ENCODE results near the gene STAB2.
A peak's percentile ranks its signal among the peaks of the same experiment; 100 is the strongest.

The STAB2 gene, protein sequence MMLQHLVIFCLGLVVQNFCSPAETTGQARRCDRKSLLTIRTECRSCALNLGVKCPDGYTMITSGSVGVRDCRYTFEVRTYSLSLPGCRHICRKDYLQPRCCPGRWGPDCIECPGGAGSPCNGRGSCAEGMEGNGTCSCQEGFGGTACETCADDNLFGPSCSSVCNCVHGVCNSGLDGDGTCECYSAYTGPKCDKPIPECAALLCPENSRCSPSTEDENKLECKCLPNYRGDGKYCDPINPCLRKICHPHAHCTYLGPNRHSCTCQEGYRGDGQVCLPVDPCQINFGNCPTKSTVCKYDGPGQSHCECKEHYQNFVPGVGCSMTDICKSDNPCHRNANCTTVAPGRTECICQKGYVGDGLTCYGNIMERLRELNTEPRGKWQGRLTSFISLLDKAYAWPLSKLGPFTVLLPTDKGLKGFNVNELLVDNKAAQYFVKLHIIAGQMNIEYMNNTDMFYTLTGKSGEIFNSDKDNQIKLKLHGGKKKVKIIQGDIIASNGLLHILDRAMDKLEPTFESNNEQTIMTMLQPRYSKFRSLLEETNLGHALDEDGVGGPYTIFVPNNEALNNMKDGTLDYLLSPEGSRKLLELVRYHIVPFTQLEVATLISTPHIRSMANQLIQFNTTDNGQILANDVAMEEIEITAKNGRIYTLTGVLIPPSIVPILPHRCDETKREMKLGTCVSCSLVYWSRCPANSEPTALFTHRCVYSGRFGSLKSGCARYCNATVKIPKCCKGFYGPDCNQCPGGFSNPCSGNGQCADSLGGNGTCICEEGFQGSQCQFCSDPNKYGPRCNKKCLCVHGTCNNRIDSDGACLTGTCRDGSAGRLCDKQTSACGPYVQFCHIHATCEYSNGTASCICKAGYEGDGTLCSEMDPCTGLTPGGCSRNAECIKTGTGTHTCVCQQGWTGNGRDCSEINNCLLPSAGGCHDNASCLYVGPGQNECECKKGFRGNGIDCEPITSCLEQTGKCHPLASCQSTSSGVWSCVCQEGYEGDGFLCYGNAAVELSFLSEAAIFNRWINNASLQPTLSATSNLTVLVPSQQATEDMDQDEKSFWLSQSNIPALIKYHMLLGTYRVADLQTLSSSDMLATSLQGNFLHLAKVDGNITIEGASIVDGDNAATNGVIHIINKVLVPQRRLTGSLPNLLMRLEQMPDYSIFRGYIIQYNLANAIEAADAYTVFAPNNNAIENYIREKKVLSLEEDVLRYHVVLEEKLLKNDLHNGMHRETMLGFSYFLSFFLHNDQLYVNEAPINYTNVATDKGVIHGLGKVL (N-terminal part only)

DNA sequence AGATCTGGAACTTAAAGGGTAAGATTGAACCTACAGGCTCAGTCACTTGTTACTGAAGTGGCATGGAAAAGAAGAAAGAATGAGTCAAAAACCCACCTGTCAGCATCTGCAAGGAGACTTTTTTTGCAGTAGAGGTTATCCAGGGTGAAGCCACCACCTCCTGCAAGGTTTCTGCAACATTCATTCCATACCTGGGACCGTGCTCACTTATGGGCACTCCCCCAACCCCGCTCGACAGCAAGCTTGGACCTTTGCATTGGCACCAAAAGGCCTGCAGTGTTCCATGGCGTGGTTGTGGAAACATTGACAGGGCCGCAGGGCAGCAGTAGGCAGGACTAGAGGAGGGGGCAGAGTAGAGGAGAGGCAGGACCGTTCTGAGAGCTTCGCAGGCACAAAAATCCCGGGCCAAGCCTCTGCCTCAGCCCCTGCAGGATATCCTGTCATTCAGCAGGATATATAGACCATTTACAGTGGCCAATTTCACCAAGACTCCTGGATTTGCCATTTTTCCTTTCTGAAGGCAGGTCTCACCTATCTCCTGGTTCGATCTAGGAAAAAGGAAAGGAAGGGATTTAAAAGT, at the start of gene STAB2:
TSS of gene STAB2 (plus strand) at position 483 of the 580 bp plus-strand sequence. CDS start 204 bp downstream, outside the sequence.
- DNase-seq (ENCODE audit: low spot score), result no peak

DNA sequence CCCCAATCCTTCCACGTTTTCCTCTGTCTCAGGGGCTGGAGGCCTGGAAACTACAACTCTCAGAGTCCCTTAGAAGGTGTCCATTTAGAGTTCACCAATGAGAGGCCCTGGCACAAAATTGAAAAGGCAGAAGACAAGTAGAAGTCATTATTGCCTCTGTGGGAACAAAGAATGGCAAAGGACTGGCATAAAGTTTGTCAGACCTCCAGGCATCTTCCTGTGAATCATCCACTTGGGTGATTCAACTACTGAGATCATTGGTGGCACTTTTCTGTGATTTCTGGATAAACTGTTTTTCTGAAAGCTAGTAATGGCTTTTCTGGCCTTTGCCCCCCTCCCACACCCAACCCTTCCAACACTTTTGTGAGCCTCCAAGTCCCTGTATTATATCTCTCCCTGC, 48.7 kb upstream of the STAB2 start:
- no peak for DNase-seq (ENCODE audit: low spot score)

DNA sequence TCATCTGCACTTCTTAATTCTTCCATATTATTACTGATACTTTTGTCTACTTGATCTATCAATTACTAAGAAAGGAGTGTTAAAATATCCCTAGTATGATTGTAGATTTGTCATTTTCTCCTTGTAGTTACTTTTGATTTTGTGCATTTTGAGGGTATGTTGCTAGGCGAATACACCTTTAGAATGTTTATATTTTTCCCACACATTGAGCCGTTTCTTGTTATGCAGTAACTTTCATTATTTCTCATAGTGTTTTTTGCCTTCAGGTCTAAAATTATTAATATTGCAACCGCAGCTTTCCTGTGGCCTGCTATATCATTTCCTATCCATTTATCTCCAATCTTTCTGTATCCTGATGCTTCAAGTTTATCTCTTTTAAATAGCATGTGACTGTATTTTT, 46.8 kb upstream of the STAB2 start:
- no peak for DNase-seq (ENCODE audit: low spot score)

DNA sequence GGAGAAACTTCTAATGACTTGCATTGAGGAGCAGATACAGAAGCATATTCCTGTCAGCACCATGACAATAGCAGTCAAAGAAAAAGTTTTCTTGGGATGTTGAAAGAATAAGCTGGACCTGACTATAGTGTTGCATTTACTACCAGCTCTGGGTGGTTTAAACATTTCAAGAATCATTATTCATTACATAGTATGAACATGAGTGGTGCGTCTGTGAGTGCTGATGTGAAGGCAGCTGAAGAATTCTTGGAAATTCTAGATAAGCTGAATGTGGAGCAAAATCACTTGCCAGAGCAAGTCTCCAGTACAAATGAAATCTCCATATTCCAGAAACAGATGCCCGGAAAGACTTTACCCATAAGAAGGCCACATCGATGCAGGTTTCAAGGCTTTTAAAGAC, 45.0 kb upstream of the STAB2 start:
- DNase-seq (ENCODE audit: low spot score), result no peak

DNA sequence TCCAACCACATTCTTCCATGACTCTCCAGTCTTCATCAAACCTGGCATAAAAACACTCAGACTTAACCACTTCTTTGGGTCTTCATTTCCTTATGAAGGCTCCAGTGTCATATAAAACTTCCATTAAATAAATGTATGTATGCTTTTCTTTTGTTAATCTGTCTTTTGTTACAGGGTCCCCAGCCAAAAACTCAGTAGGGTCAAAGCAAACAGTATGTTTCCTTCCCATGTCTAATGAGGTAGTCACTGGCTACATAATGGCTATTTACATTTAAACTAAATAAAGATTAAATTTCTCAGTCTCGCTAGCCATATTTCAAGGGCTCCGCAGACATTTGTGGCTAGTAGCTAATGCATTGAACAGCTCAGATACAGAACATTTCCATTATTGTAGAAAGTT, 40.1 kb upstream of the STAB2 start:
- DNase-seq (ENCODE audit: low spot score), result no peak

DNA sequence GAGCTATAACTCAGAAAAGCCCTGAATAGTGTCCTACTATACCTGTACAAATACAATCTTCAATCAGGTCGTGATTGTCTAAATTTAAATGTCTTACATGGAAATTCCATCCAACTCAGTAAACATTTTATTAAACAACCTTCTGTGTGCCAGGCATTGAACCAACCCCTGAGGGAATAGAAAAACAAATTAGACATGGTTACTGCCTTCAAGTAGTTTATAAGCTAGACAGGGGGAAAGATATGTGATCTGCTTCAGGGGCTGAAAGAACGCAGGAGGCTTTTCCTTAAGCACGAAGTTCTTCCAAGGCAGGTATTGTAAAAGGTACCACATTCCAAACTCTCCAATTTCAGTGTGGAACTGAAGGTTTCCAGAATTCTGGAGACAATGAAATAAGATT, 39.7 kb upstream of the STAB2 start:
- DNase-seq (ENCODE audit: low spot score), result no peak

DNA sequence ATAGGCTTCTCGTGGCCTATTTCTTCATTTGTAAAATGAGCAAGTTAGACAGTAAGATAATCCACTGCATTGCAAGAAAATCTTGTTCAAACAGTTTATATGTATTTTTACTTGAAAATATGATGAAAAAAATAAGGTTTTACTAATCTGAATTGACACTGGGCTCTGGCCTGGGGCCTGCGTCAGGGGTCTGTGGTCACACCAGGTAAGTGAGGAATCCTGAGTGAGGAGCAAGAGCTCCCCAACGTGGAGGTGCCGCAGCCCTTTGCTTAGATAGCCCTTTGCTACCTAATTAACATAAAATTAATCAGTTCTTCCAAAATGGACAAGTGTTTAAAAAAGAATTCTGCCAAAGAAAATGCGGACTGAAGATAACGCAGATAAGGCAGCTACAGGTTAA, 39.1 kb upstream of the STAB2 start:
- no peak for DNase-seq (ENCODE audit: low spot score)

DNA sequence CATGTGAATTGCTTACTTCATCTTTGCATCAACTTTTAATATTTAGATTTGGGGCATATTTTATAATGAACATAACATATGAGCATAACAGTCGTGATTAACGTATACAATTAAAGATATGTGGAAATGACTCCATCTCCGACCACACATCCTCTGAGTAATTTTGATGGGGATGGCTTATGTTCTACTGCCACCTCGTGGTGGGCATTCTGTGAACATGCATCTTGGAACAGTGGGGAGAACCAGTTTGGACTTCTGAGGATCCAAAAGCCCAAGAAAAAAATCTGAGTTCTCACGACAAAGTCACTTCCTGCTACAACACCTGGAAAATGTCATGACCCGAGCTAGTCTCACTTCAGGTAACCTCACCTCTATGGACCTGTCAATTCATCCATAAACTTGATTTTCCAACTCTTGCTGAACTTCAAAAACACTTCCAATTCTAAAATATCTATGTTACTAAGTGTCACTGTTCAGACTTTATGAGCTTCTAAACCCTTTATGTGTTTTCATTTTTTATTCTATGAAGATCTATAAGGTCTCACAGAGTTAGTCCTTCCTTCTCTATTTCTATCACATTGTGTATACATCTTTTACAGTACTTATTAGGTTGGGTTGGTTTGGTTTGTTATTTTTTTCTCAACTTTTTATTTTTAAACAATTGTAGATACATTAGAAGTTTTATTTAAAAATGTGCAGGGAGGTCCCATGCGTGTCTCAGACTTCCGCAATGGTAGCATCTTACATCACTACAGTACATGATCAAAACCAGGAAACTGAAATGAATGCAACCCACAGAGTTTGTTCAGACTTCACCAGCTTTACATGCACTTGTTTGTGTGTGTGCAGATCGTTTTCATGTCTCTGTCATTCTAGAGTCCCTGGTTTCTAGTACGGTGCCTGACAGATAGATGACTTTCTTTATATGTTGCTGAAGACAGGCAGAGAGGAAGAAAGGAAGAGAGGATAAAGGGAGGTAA, 38.2 kb upstream of the STAB2 start:
- DNase-seq (ENCODE audit: low spot score), result peak; percentile 82

DNA sequence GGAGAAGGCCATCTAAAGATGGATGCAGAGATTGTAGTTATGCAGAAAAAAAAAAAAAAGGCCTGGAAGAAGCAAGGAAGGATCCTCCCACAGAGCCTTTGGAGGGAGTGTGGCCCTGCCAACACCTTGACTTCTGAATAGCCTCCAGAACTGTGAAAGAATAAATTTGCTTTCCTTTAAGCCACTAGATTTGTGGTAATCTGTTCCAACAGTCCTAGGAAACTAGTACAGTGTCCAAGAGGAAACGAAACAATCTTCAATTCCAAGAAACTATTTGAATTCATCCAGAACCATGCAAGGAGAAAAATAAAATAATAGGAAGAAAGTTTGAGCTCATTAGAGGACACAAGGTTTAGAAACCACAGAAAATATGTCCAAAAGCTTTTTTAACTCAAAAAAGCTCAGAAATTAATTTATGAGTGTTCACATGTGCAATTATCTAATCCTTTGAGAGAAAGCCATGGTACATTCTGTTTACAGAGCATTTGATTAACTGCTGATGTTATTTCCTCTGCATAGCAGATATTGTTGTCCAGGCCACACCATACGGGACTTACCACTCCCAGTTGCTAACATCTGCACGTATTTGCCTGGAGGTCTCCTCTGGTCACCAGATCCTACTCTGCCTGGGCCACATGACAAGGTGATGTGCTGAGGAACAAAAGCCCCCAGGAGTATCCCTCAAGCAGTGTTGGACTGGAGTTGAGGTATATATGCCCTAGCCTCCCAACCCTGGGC, 30.0 kb upstream of the STAB2 start:
- DNase-seq (ENCODE audit: low spot score), result no peak

DNA sequence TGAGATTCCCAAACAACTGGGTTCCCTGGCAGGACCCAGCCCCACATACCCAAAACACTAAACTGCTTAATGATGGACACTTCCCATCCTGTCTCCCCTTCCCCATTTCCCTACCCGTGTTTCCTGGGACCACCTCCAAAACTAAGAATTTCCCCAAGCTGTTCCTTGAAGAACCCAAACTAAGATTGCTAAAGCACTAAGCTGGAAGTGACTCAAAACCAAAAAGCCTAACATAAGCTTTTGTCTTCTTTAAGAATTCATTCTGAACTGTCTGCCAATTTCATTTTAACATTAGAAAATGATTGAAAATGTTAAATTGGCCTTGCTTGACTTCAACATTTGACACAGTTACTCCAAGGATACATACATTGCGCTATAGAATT, 29.5 kb upstream of the STAB2 start:
- no peak for DNase-seq (ENCODE audit: low spot score)

DNA sequence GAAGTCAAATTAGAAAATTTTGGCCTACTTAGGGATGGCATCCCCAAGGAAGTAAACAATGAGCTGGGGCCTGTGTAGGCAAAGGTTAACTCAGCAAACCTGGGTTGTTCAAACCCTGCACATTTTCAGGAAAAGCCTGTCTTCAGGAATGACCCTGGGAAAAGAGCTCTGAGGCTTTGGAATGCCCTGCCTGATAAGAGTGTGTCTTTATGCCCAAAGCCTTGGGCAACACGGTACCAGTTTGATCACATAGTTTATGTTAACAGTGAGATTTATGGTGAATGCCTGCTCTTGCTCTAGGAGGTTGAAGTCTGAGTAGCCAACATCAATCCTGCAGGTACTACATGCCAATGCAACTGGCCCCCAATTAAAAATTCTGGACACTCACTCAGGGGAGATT, 28.2 kb upstream of the STAB2 start:
- no peak for DNase-seq (ENCODE audit: low spot score)

DNA sequence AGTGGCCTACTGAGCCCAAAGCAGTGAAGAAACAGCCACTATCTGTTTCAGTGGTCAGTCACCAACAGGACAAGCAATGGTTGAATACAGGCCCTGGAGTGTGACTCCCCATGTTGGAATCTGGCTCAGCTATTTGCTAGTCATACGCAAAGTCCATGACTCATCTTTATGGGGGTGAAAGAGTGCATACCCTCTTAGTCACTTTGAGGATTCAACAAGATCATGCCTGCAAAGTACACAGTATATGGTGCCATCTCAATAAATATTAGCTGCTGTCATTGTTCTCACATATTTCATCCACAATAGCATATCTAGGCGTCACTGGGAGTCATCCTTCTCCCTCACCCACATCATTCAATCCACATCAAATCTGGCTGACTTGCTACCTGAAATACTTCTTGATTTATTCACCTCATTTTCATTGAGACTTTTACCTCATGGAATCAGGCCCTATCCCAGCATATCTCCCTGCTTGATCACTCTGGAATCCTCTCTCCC, 26.4 kb upstream of the STAB2 start:
- no peak for DNase-seq (ENCODE audit: low spot score)

DNA sequence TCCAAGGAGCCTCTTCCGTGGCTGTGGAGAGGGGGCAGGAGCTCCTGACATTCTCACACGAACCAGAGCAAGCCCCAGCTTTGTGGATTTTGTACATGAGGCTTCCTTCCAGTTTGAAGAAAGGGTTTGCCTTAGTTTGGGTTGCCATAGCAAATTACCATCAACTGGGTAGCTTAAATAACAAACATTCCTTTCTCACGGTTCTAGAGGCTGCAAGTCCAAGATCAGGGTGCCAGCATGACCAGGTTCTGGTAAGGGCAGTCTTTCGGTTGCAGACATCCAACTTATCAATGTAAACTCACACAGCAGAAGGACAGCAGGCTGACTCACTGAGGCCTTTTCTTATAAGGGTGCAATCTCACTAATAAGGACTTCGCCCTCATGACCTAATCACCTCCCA, 25.9 kb upstream of the STAB2 start:
- DNase-seq (ENCODE audit: low spot score), result no peak

DNA sequence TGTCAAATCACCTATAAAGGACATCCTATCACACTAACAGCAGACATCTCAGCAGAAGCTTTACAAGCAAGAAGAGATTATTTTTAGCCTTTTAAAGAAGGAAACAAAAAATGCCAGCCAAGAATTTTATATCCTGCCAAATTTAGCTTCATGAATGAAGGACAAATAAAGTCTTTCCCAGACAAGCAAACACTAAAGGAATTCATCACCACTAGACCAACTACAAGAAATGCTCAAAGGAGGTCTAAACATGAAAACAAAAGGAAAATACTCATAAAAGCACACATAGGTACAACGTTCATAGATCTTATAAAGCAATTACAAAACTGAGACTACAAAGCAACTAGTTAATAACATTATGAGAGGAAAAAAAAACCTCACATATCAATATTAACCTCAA, 20.7 kb upstream of the STAB2 start:
- DNase-seq (ENCODE audit: low spot score), result no peak

DNA sequence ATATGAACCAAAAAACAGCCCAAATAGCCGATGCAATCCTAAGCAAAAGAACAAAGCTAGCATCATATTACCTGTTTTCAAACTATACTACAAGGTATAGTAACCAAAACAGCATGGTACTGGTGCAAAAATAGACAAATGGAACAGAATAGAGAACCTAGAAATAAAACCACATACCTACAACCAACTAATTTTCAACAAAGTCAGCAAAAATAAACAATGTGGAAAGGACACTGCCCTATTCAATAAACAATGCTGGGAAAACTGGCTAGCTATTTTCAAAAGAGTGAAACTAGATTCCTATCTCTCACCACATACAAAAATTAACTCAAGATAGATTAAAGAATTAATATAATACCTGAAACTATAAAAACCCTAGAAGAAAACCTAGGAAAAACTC, 17.8 kb upstream of the STAB2 start:
- DNase-seq (ENCODE audit: low spot score), result no peak

DNA sequence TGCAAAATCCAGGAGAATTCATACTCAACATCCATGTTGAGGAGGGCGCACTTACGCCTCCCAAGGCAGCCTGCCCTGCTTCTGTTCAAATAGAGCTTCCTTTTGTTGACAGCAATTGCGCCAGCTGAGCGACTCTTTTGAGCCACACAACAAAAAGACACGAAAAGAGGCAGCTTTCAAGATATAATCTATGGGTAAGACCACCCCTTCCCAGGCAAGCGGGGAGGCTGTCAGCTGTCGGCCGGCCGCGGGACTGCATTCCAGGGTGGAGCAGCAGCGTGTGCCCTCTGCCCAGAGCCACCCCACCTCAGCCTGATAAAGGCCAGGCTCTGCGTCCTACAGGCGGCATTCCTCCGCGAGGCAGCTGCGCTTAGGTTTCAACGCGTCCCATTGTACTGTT, 15.8 kb upstream of the STAB2 start:
- DNase-seq (ENCODE audit: low spot score), result peak; percentile 87

DNA sequence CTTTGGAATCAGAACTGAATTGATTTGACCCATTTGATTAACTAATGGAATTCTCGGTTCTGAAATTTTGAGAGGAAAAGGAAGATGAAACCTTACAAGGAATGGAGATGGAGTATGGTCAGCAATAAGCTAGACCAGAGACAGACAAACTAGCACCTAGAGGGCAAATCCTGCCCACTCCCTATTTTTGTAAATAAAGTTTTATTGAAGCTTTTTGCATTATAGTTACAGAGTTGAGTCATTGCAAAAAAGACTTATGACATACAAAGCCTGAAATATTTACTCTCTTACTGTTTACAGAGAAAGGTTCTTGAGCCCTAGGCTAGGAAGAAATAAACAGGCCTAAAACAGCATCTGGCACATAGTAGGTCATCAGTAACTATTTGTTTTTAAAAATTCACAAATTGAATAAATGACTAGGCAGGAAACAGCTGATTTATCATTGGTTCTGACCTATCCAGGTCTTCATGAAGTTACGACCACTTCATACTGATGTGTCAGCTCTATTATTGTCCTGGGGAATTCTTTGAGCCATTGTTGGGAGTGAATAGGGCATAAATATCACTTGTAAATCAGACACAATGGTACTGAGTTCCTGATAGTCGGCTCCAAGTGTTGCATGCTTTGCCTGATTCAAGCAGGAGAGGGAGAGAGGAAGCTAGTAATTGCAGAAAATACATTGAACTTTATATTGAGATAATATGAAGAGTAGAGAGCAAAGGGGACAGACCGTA, 14.6 kb upstream of the STAB2 start:
- no peak for DNase-seq (ENCODE audit: low spot score)

DNA sequence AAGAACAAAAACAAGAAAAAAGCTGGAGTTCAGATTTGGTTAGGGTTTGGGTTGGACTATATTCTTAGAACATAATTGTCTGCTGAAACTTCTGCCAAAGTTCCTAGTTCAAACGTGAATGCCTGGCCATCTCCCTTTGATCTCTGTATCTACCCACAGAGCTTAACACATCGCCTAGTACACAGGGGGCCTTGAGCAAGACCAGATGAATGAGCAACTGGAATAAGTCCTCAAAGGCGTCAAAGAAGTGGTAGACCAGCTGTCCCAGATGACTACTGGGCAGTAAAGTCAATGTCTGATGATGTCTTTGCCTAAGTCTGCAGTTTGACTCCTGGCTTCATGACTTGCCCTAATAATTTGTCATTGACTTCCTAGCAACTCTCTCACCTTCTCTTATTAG, 13.9 kb upstream of the STAB2 start:
- DNase-seq (ENCODE audit: low spot score), result no peak

DNA sequence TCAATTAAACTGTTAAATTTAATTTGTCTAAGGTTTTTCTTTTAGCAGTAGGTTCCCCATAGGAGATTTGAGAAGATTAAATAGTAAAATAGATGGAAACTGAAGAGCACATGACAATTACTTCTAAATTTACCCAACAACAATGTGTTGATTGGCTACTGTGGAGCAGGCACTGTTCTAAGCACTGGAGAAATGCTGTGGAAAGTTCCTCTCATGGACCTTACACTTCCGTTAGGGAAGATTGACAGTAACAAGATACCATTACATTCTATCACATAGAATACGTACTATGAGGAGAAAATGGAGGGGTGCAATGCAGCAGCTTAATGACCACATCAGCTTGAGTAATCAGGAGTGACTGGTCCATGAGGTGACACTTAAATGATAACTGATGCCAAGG, 8.1 kb upstream of the STAB2 start:
- no peak for DNase-seq (ENCODE audit: low spot score)
